Measurements from ENCODE around the gene TMEM59. TPM values are rescaled to one million over a fixed set of nuclear protein-coding genes. Genes with fewer than 3 reads are reported as not detected.
"Not testable (repeated sequence)": the region's sequence is repeated elsewhere in the genome, so short reads cannot be mapped to it uniquely, and the experiment has no call there.

TMEM59 gene
- total RNA-seq, 1 experiment from 2014 or later: 121 TPM

GRCh38 chr1:54095546-54096226 lies 42.7 kb upstream of the TMEM59 start:
- Histone ChIP-seq H3K9me3 (ENCODE audit: control insufficient read depth in 1 of 2, insufficient read depth in 1 of 2, low read depth in 1 of 2, low read length in 2 of 2) (no peaks in the 10 kb centered on the region), H3K4me3 (replicated peaks in 1 of 2; ENCODE audit: low read depth in 1 of 2, low read length in 2 of 2) (no peak overlapping the region), H3K36me3 (ENCODE audit: control insufficient read depth in 1 of 2, insufficient read depth in 2 of 2, low read length in 2 of 2) (no peaks in the 10 kb centered on the region; a peak in 1 of 4 replicates), H3K27me3 (ENCODE audit: insufficient read depth, low read length) (no peaks in the 10 kb centered on the region), H3K79me2 (ENCODE audit: insufficient read depth, low read length) (no peaks in the 10 kb centered on the region), H2AFZ (ENCODE audit: low read depth, low read length, poor library complexity, severe bottlenecking) (no peak overlapping the region), H4K20me1 (ENCODE audit: insufficient read depth) (no peaks in the 10 kb centered on the region), H3K4me1 (ENCODE audit: control insufficient read depth in 1 of 2, insufficient read depth in 2 of 2, low read length in 2 of 2) (no peaks in the 10 kb centered on the region), H3K4me2 (ENCODE audit: low read length) (no peak overlapping the region), H3K9me2 (ENCODE audit: insufficient read depth) (no peaks in the 10 kb centered on the region), H3K9ac (ENCODE audit: low read length) (no peak overlapping the region), H3K27ac (ENCODE audit: low read depth, low read length) (no peak overlapping the region)
- no peak for DNase-seq (ENCODE audit: low read depth, low spot score)
- TF ChIP-seq RAD21 (IDR thresholded peaks at IDR 0.05; ENCODE audit: low read depth): no peak
- no peak for TF ChIP-seq SRF (IDR thresholded peaks at IDR 0.05; ENCODE audit: low read depth)
- TF ChIP-seq REST (IDR thresholded peaks at IDR 0.05; ENCODE audit: low read depth): no peak
- TF ChIP-seq CTCF (IDR thresholded peaks at IDR 0.05 in 2 of 3, conservative IDR thresholded peaks at IDR 0.05 in 1 of 3; ENCODE audit: borderline replicate concordance in 1 of 3, insufficient read depth in 1 of 3, low read depth in 2 of 3, low read length in 2 of 3): no peak
- TF ChIP-seq POLR2AphosphoS5 (IDR thresholded peaks at IDR 0.05; ENCODE audit: low read depth, low read length): no peak
- no peak for TF ChIP-seq CBX3 (IDR thresholded peaks at IDR 0.05; ENCODE audit: low read depth)
- no peak for TF ChIP-seq SP1 (IDR thresholded peaks at IDR 0.05; ENCODE audit: low read depth)
- TF ChIP-seq ATF3 (IDR thresholded peaks at IDR 0.05): no peak
- TF ChIP-seq ELF1 (IDR thresholded peaks at IDR 0.05; ENCODE audit: borderline replicate concordance, low read depth): no peak
- ChIA-PET POLR2A (no interaction called here), RAD21 (ENCODE audit: low non-redundant PET in 1 of 2, low total read pairs in 2 of 2, uncharacterized antibody in 2 of 2, unreplicated experiment in 2 of 2) (no interaction called here), CTCF (no interaction called here)
- no peak for ATAC-seq
- no TSS peak for BruUV-seq (replicated peaks)
- intact Hi-C loops (cut with micrococcal nuclease): no loop called here

- RAD21 ChIA-PET (ENCODE audit: low non-redundant PET in 1 of 2, low total read pairs in 2 of 2, uncharacterized antibody in 2 of 2, unreplicated experiment in 2 of 2); H3K79me2 ChIP-seq (ENCODE audit: insufficient read depth, low read length); H3K4me1 ChIP-seq (ENCODE audit: control insufficient read depth in 1 of 2, insufficient read depth in 2 of 2, low read length in 2 of 2); H3K9ac ChIP-seq (ENCODE audit: low read length); DNase-seq (ENCODE audit: low read depth, low spot score); H4K20me1 ChIP-seq (ENCODE audit: insufficient read depth); H3K27ac ChIP-seq (ENCODE audit: low read depth, low read length); H3K4me2 ChIP-seq (ENCODE audit: low read length); H3K9me3 ChIP-seq (ENCODE audit: control insufficient read depth in 1 of 2, insufficient read depth in 1 of 2, low read depth in 1 of 2, low read length in 2 of 2); H2AFZ ChIP-seq (ENCODE audit: low read depth, low read length, poor library complexity, severe bottlenecking); H3K4me3 ChIP-seq (replicated peaks in 1 of 2; ENCODE audit: low read depth in 1 of 2, low read length in 2 of 2); POLR2A ChIA-PET; intact Hi-C loops (cut with micrococcal nuclease); CTCF ChIA-PET; BruUV-seq (replicated peaks); H3K9me2 ChIP-seq (ENCODE audit: insufficient read depth); ATAC-seq; H3K27me3 ChIP-seq (ENCODE audit: insufficient read depth, low read length); H3K36me3 ChIP-seq (ENCODE audit: control insufficient read depth in 1 of 2, insufficient read depth in 2 of 2, low read length in 2 of 2): not testable (repeated sequence)
Observed at GRCh38 chr1:54094730-54095105, 41.7 kb upstream of the TMEM59 start.
